Naive thymus-derived CD8-positive, alpha-beta T cell (primary cell): Measurements from ENCODE around the gene PRR3. TPM values are rescaled to one million over a fixed set of nuclear protein-coding genes. Genes with fewer than 3 reads are reported as not detected.
A peak's percentile ranks its signal among the peaks of the same experiment; 100 is the strongest.
"Not testable (repeated sequence)": the region's sequence is repeated elsewhere in the genome, so short reads cannot be mapped to it uniquely, and the experiment has no call there.

ENCODE experiments used
- ATAC-seq, 2 donors: fragments of 150-1000 bp; cut with Tn5 transposase in 1 of 2; sonication (Bioruptor Pico), chemical (Tn5 transposase) in 1 of 2; 1 replicate in 1 of 2; 2 replicates in 1 of 2; pipeline ENCODE4 v1.10.0; 2021; ENCODE audit warnings: mild to moderate bottlenecking in 2 of 2, moderate library complexity in 2 of 2
- POLR2A ChIA-PET: fragments of 350-600 bp; sonication (Branson Sonifier 250); formaldehyde crosslinking; loops from one replicate; lab custom pipeline; 2021; ENCODE audit warnings: antibody characterized with exemption; lab: Charles Lee
- DNase-seq, 10 donors: peaks; one replicate each; pipeline versions ENCODE4 v3.0.0 to v3.0.0-alpha.2; 2020 to 2022
- H3K27ac Mint-ChIP-seq, 10 donors: one replicate each; pipeline ENCODE4 v1.8.0; 2020 to 2022; ENCODE audit warnings: mild to moderate bottlenecking in 10 of 10, mixed read lengths in 10 of 10, moderate library complexity in 4 of 10, inconsistent platforms in 1 of 10
- H3K27me3 Mint-ChIP-seq, 5 donors: one replicate each; pipeline ENCODE4 v1.8.0; 2021 to 2022; ENCODE audit warnings: mixed read lengths in 5 of 5
- H3K36me3 Mint-ChIP-seq, 3 donors: one replicate each; pipeline ENCODE4 v1.8.0; 2020 to 2022; ENCODE audit warnings: mixed read lengths in 3 of 3, mild to moderate bottlenecking in 2 of 3, inconsistent platforms in 1 of 3
- H3K4me1 Mint-ChIP-seq, 4 donors: one replicate each; pipeline ENCODE4 v1.8.0; 2021 to 2022; ENCODE audit warnings: mixed read lengths in 4 of 4
- H3K4me3 Mint-ChIP-seq, 10 donors: one replicate each; pipeline ENCODE4 v1.8.0; 2020 to 2022; ENCODE audit warnings: mild to moderate bottlenecking in 10 of 10, mixed read lengths in 10 of 10, moderate library complexity in 6 of 10, inconsistent platforms in 1 of 10
- H3K9me3 Mint-ChIP-seq, 9 donors: one replicate each; pipeline ENCODE4 v1.8.0; 2020 to 2022; ENCODE audit warnings: mixed read lengths in 9 of 9, mild to moderate bottlenecking in 3 of 9, inconsistent platforms in 1 of 9, moderate library complexity in 1 of 9
- polyA plus RNA-seq, 3 donors: library from polyadenylated mRNA; unstranded; fragments of 300-500 nt; fragmentation: Illumina TruSeq; gene quantifications; one replicate each; pipeline ENCODE4 v1.2.3, GENCODE V29; 2021
- total RNA-seq, 8 experiments: library from RNA in 2 of 8; stranded (reverse) in 2 of 8; gene quantifications; one replicate each; pipeline ENCODE4 v1.2.3 and lab custom pipeline; 2021 to 2026

The PRR3 gene, protein sequence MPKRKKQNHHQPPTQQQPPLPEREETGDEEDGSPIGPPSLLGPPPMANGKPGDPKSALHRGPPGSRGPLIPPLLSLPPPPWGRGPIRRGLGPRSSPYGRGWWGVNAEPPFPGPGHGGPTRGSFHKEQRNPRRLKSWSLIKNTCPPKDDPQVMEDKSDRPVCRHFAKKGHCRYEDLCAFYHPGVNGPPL
- total RNA-seq (10 to 100 TPM; 28.4 to 28.9 TPM), polyA plus RNA-seq (10 to 100 TPM in 1 of 3 donors, 1 to 10 TPM in 2; 7.9 to 12.7 (median 8.6) TPM), total RNA-seq (lab: John Stamatoyannopoulos, UW) (15.3 to 28.3 (median 24.6) reads per million in 6 experiments)

GRCh38 chr6:30556906-30557682 lies at the start of gene PRR3:
TSS of gene PRR3 (plus strand) at chr6:30557295. CDS start at chr6:30557345, 50 bp downstream.
- H3K36me3 Mint-ChIP-seq, result peaks cover 0 to 52% (median 13%) of the 10 kb centered on the region in 3 donors
- POLR2A ChIA-PET, result interaction anchor here (0.7 to 7.7 kb wide), 19 partner anchors 10 to 247 kb away, joined by 3 to 80 read pairs (median 6); partner anchors contain the start of genes ABCF1, DHX16, MDC1 and MRPS18B
- peak in 9 of 10 donors; percentile 62 to 96 (median 88) for DNase-seq

GRCh38 chr6:30507849-30508827 lies 49.0 kb upstream of the PRR3 start:
- POLR2A ChIA-PET, result interaction anchor here (0.6 to 16.3 kb wide), 7 partner anchors 5 to 374 kb away, joined by 3 to 540 read pairs (median 42); partner anchors contain the start of gene HLA-E
- H3K36me3 Mint-ChIP-seq, result no peaks in the 10 kb centered on the region
- peaks cover 22 to 71% (median 62%) of the 10 kb centered on the region in 4 donors for H3K4me1 Mint-ChIP-seq
- ATAC-seq, result no peak
- DNase-seq, result no peak
- H3K27ac Mint-ChIP-seq, result peak overlapping the region; percentile 53 to 96 (median 88)
- H3K4me3 Mint-ChIP-seq, result peak overlapping the region; percentile 65 to 87 (median 76)
- H3K9me3 Mint-ChIP-seq, result no peaks in the 10 kb centered on the region
- peaks cover 0 to 2% (median 0%) of the 10 kb centered on the region in 5 donors for H3K27me3 Mint-ChIP-seq

More at GRCh38 chr6:30556906-30557682, at the start of gene PRR3:
- no peaks in the 10 kb centered on the region for H3K9me3 Mint-ChIP-seq
- peak within 1 kb of the TSS; percentile 98 to 100 (median 100) for H3K27ac Mint-ChIP-seq
- peak; percentile 56 to 65 for ATAC-seq
- peak within 1 kb of the TSS; percentile 87 to 100 (median 99) for H3K4me3 Mint-ChIP-seq
- H3K27me3 Mint-ChIP-seq, result peaks cover 0 to 2% (median 0%) of the 10 kb centered on the region in 5 donors
- peaks cover 26 to 70% (median 56%) of the 10 kb centered on the region in 4 donors for H3K4me1 Mint-ChIP-seq

GRCh38 chr6:30508890-30509736 lies 48.0 kb upstream of the PRR3 start:
- Mint-ChIP-seq H3K27me3 (peaks cover 0 to 2% (median 0%) of the 10 kb centered on the region in 5 donors), H3K9me3 (no peaks in the 10 kb centered on the region), H3K4me1 (peaks cover 22 to 76% (median 65%) of the 10 kb centered on the region in 4 donors), H3K27ac (peak overlapping the region; percentile 53 to 96 (median 88)), H3K4me3 (peak overlapping the region; percentile 65 to 87 (median 76)), H3K36me3 (no peaks in the 10 kb centered on the region)
- ATAC-seq (peak; percentile 88 to 90), DNase-seq (peak in 5 of 10 donors; percentile 53 to 87 (median 86))
- POLR2A ChIA-PET, result interaction anchor here (0.7 to 16.3 kb wide), 10 partner anchors 6 to 222 kb away, joined by 3 to 540 read pairs (median 7); partner anchors contain the start of gene HLA-E

DNA sequence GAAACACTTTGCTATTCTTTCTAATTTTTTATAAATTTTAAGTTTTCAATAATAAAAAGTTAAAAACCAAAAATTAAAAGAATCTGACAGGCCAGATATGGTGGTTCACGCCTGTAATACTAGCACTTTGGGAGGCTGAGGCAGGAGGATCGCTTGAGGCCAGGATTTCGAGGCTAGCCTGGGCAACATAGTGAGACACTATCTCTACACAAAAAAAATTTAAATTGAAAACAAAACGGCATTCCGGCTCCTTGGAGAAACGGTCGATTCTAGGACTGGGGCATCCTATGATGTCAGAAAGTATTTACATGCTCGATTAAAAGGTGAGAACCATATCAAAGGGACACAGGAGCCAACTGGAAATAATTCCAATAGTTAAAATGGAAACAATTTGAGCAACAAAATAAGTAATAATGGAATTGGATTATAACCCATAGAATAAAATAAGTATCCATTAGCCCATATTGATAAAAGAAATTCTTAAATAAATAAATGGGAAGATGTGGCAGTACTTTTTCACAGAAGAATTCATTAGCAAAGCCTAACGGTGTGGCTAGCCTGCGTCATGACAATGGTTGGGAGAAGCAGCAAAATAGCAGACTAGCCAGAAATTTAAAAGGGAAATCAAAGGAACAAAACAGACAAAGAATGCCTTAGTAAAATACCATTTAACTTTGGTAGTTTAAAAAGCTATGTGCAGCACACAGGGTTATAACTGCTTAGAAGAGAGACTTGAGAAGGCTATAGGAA lies 46.5 kb upstream of the PRR3 start:
- Mint-ChIP-seq H3K4me1 (peaks cover 26 to 90% (median 76%) of the 10 kb centered on the region in 4 donors), H3K9me3 (no peaks in the 10 kb centered on the region), H3K4me3 (peak overlapping the region in 8 of 10 donors; percentile 59 to 75 (median 68)), H3K36me3 (no peaks in the 10 kb centered on the region), H3K27me3 (peaks cover 0 to 2% (median 0%) of the 10 kb centered on the region in 5 donors), H3K27ac (peak overlapping the region in 9 of 10 donors; percentile 35 to 93 (median 86))
- ATAC-seq (no peak), DNase-seq (no peak)
- POLR2A ChIA-PET, result interaction anchor here (1.0 to 16.3 kb wide), 7 partner anchors 7 to 220 kb away, joined by 3 to 540 read pairs (median 42); partner anchors contain the start of gene HLA-E

- peaks cover 0 to 3% (median 0%) of the 10 kb centered on the region in 9 donors for H3K9me3 Mint-ChIP-seq
- H3K4me3 Mint-ChIP-seq, result peak overlapping the region; percentile 41 to 75 (median 62)
- peaks cover 29 to 89% (median 78%) of the 10 kb centered on the region in 4 donors for H3K4me1 Mint-ChIP-seq
- ATAC-seq (no peak), DNase-seq (no peak)
- POLR2A ChIA-PET, result interaction anchor here (1.0 to 16.3 kb wide), 5 partner anchors 8 to 31 kb away, joined by 4 to 540 read pairs (median 43); partner anchors contain the start of gene HLA-E
- H3K36me3 Mint-ChIP-seq, result no peaks in the 10 kb centered on the region
- H3K27me3 Mint-ChIP-seq, result peaks cover 0 to 2% (median 0%) of the 10 kb centered on the region in 5 donors
- peak overlapping the region; percentile 35 to 93 (median 87) for H3K27ac Mint-ChIP-seq
Observed at GRCh38 chr6:30511169-30511546, 45.9 kb upstream of the PRR3 start.

GRCh38 chr6:30513451-30513850 lies 43.6 kb upstream of the PRR3 start:
- POLR2A ChIA-PET, result interaction anchor here (1.8 to 16.3 kb wide), 4 partner anchors 9 to 21 kb away, joined by 6 to 540 read pairs (median 92); partner anchors contain the start of gene HLA-E
- Mint-ChIP-seq H3K27ac (peak overlapping the region in 5 of 10 donors; percentile 46 to 96 (median 60)), H3K4me1 (peaks cover 22 to 84% (median 77%) of the 10 kb centered on the region in 4 donors)

DNA sequence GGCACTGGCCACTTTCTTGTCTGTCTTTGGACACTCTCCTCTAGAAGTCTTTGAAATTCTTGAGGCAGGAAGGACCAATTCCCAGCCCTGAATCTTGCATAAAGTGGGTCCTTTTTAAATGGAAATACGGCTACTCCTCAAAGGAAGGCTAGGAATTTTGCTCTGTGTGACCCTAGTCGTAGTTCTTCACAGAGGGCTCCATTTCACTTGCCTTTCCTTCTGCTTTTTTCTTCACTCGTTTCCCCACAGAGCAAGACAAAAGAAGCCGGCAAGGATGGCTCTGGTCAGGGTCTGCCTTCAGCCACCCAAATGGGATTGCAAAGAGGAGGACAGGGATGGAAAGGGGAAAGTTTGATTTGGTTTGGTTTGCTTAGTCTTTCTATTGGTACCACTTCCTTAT lies 42.0 kb upstream of the PRR3 start:
- peak overlapping the region; percentile 70 to 92 (median 88) for H3K4me3 Mint-ChIP-seq
- peak overlapping the region; percentile 96 to 100 (median 99) for H3K27ac Mint-ChIP-seq
- DNase-seq (no peak), ATAC-seq (no peak)
- POLR2A ChIA-PET, result interaction anchor here (4.0 to 16.3 kb wide), 4 partner anchors 12 to 23 kb away, joined by 31 to 540 read pairs (median 176); partner anchors contain the start of gene HLA-E
- peaks cover 0 to 10% (median 10%) of the 10 kb centered on the region in 3 donors for H3K36me3 Mint-ChIP-seq
- peaks cover 0 to 25% (median 4%) of the 10 kb centered on the region in 9 donors for H3K9me3 Mint-ChIP-seq
- no peaks in the 10 kb centered on the region for H3K27me3 Mint-ChIP-seq
- H3K4me1 Mint-ChIP-seq, result peaks cover 20 to 83% (median 71%) of the 10 kb centered on the region in 4 donors

More at GRCh38 chr6:30513451-30513850, 43.6 kb upstream of the PRR3 start:
- peaks cover 0 to 10% (median 2%) of the 10 kb centered on the region in 9 donors for H3K9me3 Mint-ChIP-seq
- ATAC-seq (no peak), DNase-seq (no peak)
- no peak overlapping the region for H3K4me3 Mint-ChIP-seq
- H3K36me3 Mint-ChIP-seq, result peaks cover 0 to 4% (median 3%) of the 10 kb centered on the region in 3 donors
- H3K27me3 Mint-ChIP-seq, result peaks cover 0 to 2% (median 0%) of the 10 kb centered on the region in 5 donors

DNA sequence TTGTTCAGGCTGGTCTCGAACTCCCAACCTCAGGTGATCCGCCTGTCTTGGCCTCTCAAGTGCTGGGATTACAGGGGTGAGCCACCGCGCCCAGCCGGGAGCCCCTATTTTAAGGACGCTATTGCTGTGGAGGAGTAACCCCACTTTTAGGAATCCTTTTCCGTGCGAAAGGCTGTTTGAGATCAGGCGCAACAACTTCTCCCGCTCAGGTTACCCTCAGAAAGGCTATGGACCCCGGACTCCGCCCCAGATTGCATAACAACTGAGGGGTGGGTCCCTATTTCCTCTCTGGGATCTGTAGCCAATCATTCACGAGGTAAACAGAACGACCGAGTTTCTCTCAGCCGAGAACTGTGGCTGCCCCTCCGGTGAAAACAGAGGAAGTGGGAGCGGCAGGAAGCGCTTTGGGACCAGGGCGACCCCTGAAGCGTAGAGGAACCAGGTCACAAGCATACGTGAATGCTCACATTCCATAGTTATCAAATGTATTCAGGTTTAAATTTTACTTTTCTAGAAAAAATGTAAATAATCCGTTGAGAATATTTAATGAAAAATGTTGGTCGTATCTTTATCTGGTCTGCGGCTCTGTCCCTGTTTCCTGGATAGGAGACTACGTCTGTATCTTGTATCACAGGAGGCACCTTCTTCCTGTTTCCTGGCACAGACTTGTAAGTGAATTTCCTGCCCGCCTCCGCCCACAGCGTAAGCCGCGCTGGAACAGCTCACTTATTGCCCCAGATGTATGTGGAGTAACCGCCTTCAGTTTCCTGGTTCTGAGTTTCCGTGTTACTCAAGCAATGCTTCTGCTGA lies 40.9 kb upstream of the PRR3 start:
- peak; percentile 84 to 85 for ATAC-seq
- Mint-ChIP-seq H3K9me3 (peaks cover 0 to 33% (median 4%) of the 10 kb centered on the region in 9 donors), H3K4me3 (peak overlapping the region; percentile 70 to 94 (median 90)), H3K36me3 (peaks cover 0 to 15% (median 10%) of the 10 kb centered on the region in 3 donors), H3K4me1 (peaks cover 18 to 80% (median 65%) of the 10 kb centered on the region in 4 donors), H3K27me3 (no peaks in the 10 kb centered on the region), H3K27ac (peak overlapping the region; percentile 96 to 100 (median 99))
- DNase-seq, result peak; percentile 71 to 97 (median 91)
- POLR2A ChIA-PET, result interaction anchor here (0.6 to 11.7 kb wide), 23 partner anchors 7 to 272 kb away, joined by 3 to 210 read pairs (median 7); partner anchors contain the start of genes GNL1 and PRR3

DNA sequence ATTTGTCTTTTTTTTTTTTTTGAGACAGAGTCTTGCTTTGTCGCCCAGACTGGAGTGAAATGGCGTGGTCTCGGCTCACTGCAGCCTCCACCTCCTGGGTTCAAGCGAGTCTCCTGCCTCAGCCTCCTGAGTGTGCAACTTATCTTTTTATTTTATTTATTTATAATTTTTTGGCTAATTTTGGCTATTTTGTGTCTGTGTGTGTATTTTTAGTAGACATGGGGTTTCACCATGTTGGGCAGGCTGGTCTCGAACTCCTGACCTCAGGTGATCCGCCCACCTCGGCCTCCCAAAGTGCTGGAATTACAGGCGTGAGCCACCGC lies 40.4 kb upstream of the PRR3 start:
- H3K27me3 Mint-ChIP-seq, ATAC-seq, DNase-seq: not testable (repeated sequence)
- peaks cover 0 to 33% (median 4%) of the 10 kb centered on the region in 9 donors for H3K9me3 Mint-ChIP-seq
- peaks cover 14 to 74% (median 60%) of the 10 kb centered on the region in 4 donors for H3K4me1 Mint-ChIP-seq
- H3K36me3 Mint-ChIP-seq, result peaks cover 0 to 18% (median 13%) of the 10 kb centered on the region in 3 donors
- POLR2A ChIA-PET, result interaction anchor here (0.6 to 11.7 kb wide), 23 partner anchors 8 to 272 kb away, joined by 3 to 210 read pairs (median 6); partner anchors contain the start of genes GNL1 and PRR3
- H3K27ac Mint-ChIP-seq, result peak overlapping the region; percentile 96 to 100 (median 99)
- peak overlapping the region; percentile 70 to 94 (median 90) for H3K4me3 Mint-ChIP-seq
